Fibroblast of skin of back (primary cell): ENCODE measurements around the gene LEAP2.

Source experiments
- DNase-seq: peaks from one replicate; pipeline ENCODE4 v3.0.0-alpha.2; 2013

Gene LEAP2

GRCh38 chr5:132883261-132883834, 9.9 kb downstream of the LEAP2 start:
- DNase-seq = peak; percentile 68

GRCh38 chr5:132884548-132884947, 11.1 kb downstream of the LEAP2 start:
- DNase-seq = no peak

- DNase-seq = no peak
These were observed 12.8 kb downstream of the LEAP2 start for GRCh38 chr5:132886064-132886823.

GRCh38 chr5:132887283-132887682, 13.8 kb downstream of the LEAP2 start:
- no peak for DNase-seq

- no peak for DNase-seq
These were observed 16.0 kb downstream of the LEAP2 start for GRCh38 chr5:132889501-132889900.

GRCh38 chr5:132890817-132891216, 17.3 kb downstream of the LEAP2 start:
- no peak for DNase-seq

- DNase-seq = no peak
These were observed 22.3 kb downstream of the LEAP2 start for GRCh38 chr5:132895719-132896305.

- DNase-seq = no peak
These were observed 23.2 kb downstream of the LEAP2 start for GRCh38 chr5:132896685-132897084.

GRCh38 chr5:132898094-132898493, 24.6 kb downstream of the LEAP2 start:
- no peak for DNase-seq

GRCh38 chr5:132901036-132901435, 27.6 kb downstream of the LEAP2 start:
- DNase-seq = no peak

- DNase-seq = peak; percentile 24
These were observed 28.3 kb downstream of the LEAP2 start for GRCh38 chr5:132901730-132902129.

GRCh38 chr5:132905938-132906337, 32.5 kb downstream of the LEAP2 start:
- DNase-seq = no peak

- no peak for DNase-seq
These were observed 33.7 kb downstream of the LEAP2 start for GRCh38 chr5:132907161-132907560.

- DNase-seq = no peak
These were observed 36.2 kb downstream of the LEAP2 start for GRCh38 chr5:132909702-132910101.

- peak; percentile 19 for DNase-seq
These were observed 42.2 kb downstream of the LEAP2 start for GRCh38 chr5:132915681-132916080.

GRCh38 chr5:132916086-132916485, 42.6 kb downstream of the LEAP2 start:
- no peak for DNase-seq
